ENCODE results near the gene SHD.

Gene SHD

GRCh38 chr19:4301590-4302242 lies 22.6 kb downstream of the SHD start:
- DNase-seq: no peak

GRCh38 chr19:4302243-4302640 lies 23.2 kb downstream of the SHD start, which contains the start of gene TMIGD2:
Gene TMIGD2, minus strand, starts transcription at chr19:4302389. Its CDS starts 4 bp downstream, at chr19:4302385.
- DNase-seq: no peak

- no peak for DNase-seq
Observed at GRCh38 chr19:4303819-4304537, 24.9 kb downstream of the SHD start.

- peak; percentile 37 for DNase-seq
Observed at GRCh38 chr19:4304538-4305256, 25.6 kb downstream of the SHD start, which contains the start of gene FSD1. Gene FSD1, plus strand, starts transcription at chr19:4304598. Its CDS starts 149 bp downstream, at chr19:4304747.

GRCh38 chr19:4305257-4305612 lies 26.2 kb downstream of the SHD start:
- DNase-seq: no peak

- DNase-seq: no peak
Observed at GRCh38 chr19:4305659-4306058, 26.6 kb downstream of the SHD start.

- no peak for DNase-seq
Observed at GRCh38 chr19:4310247-4311121, 31.4 kb downstream of the SHD start.

- no peak for DNase-seq
Observed at GRCh38 chr19:4313847-4314490, 34.9 kb downstream of the SHD start.

GRCh38 chr19:4316956-4317355 lies 37.9 kb downstream of the SHD start:
- DNase-seq: no peak

- DNase-seq: no peak
Observed at GRCh38 chr19:4318460-4318859, 39.4 kb downstream of the SHD start.

- no peak for DNase-seq
Observed at GRCh38 chr19:4319067-4319718, 40.1 kb downstream of the SHD start.

GRCh38 chr19:4320419-4320818 lies 41.4 kb downstream of the SHD start:
- no peak for DNase-seq

GRCh38 chr19:4322942-4323665 lies 44.0 kb downstream of the SHD start:
- DNase-seq: no peak

GRCh38 chr19:4323692-4324091 lies 44.6 kb downstream of the SHD start:
- no peak for DNase-seq

GRCh38 chr19:4324228-4324627 lies 45.2 kb downstream of the SHD start:
- DNase-seq: no peak

- DNase-seq: no peak
Observed at GRCh38 chr19:4326215-4326836, 47.3 kb downstream of the SHD start.

GRCh38 chr19:4326837-4327251 lies 47.8 kb downstream of the SHD start:
- DNase-seq: no peak

- DNase-seq: peak; percentile 55
Observed at GRCh38 chr19:4327252-4327876, 48.3 kb downstream of the SHD start.

GRCh38 chr19:4327877-4328242 lies 48.8 kb downstream of the SHD start:
- DNase-seq: no peak

Data from CD4-positive, alpha-beta T cell treated with Interleukin-4 for 4 hours (primary cell).